Measurements from ENCODE around the gene ATL1.
A peak's percentile ranks its signal among the peaks of the same experiment; 100 is the strongest.

ATL1 gene

DNA sequence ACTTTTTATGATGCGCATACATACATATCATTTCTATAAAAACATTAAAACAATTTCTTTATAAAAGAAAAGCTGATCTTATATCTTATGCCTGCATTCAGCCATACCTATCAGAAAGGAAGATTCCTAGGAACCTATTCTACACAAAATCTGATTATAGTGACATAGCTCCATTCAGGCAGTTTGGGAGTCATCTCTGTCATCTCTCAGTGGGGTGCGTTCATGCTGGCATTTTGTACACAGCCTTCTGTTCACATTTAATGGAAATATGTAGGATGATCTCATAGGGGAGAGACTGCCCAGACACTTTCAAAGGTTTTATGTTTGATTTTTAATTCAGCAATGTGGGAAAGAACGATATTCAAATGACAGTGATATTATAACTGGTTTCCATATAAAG is 52.9 kb downstream of the ATL1 start:
- no peak for TF ChIP-seq TARDBP (IDR thresholded peaks at IDR 0.05)
- no peak for TF ChIP-seq FOXA1 (IDR thresholded peaks at IDR 0.05)
- no peak for TF ChIP-seq PKNOX1 (IDR thresholded peaks at IDR 0.05)
- TF ChIP-seq L3MBTL2 (conservative IDR thresholded peaks at IDR 0.05), result no peak
- TF ChIP-seq ELF4 (IDR thresholded peaks at IDR 0.05), result no peak
- no peak for TF ChIP-seq HDGF (IDR thresholded peaks at IDR 0.05; ENCODE audit: borderline replicate concordance)
- no peak for TF ChIP-seq SP1 (IDR thresholded peaks at IDR 0.05)
- no peak for TF ChIP-seq ZNF384 (IDR thresholded peaks at IDR 0.05)
- TF ChIP-seq ARNT (IDR thresholded peaks at IDR 0.05), result no peak
- no peak for TF ChIP-seq BHLHE40 (IDR thresholded peaks at IDR 0.05; ENCODE audit: borderline replicate concordance)
- ChIA-PET CTCF (no interaction called here), POLR2A (no interaction called here)
- DNase-seq (ENCODE audit: extremely low spot score), result no peak

DNA sequence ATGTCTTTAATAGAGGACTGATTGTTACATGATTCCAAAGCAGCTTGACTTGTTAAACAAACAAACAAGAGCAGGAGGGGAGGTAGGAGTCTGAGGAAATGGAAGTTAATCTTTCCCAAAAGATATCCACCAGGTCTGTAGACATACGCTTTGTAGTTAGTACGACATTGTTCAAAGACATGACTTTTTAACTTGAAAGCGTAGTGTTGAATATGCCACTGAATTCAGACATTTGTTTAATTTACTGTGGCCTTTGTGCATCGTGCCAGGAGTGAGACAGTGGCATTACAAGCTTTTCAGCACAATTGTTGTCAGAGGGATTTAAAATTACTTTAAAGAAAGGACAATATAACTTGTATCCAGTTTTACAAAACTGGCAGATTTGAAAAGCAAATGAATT is 55.1 kb downstream of the ATL1 start:
- no peak for DNase-seq (ENCODE audit: extremely low spot score)
- TF ChIP-seq LEF1 (IDR thresholded peaks at IDR 0.05; ENCODE audit: borderline replicate concordance) (no peak), ELF4 (IDR thresholded peaks at IDR 0.05) (no peak), FOXK2 (IDR thresholded peaks at IDR 0.05) (no peak), ZNF384 (IDR thresholded peaks at IDR 0.05) (no peak), FOXM1 (IDR thresholded peaks at IDR 0.05; ENCODE audit: borderline replicate concordance) (no peak), FOXA1 (IDR thresholded peaks at IDR 0.05) (no peak), ARNT (IDR thresholded peaks at IDR 0.05) (no peak), TARDBP (IDR thresholded peaks at IDR 0.05) (no peak), SUZ12 (IDR thresholded peaks at IDR 0.05) (no peak), NFRKB (IDR thresholded peaks at IDR 0.05) (no peak)
- ChIA-PET CTCF (no interaction called here), POLR2A (interaction anchor here (0.9 kb wide), 1 partner anchor 53 kb away, joined by 3 read pairs; the partner anchor contains the start of gene SAV1)

DNA sequence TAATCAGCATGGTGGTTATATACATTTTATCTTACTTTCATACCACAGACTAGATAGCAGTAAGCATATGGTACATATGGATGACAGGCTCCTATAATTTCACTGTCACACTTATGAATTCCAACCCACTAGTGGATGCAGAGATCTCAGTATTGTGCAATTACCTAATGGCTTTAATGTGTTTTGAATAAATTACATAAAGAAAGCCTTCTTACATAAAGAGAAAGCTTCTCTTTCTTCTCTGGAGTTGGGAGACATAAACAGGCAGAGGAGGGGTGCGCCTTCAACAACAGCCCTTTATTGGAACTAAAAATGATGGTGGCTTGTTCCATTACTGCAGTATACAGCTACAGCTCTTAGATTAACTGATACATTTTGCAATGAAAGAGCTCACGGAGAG is 55.6 kb downstream of the ATL1 start:
- TF ChIP-seq SP1 (IDR thresholded peaks at IDR 0.05) (no peak), ZNF384 (IDR thresholded peaks at IDR 0.05) (no peak), PKNOX1 (IDR thresholded peaks at IDR 0.05) (no peak), FOXK2 (IDR thresholded peaks at IDR 0.05) (no peak), LEF1 (IDR thresholded peaks at IDR 0.05; ENCODE audit: borderline replicate concordance) (no peak), ELF4 (IDR thresholded peaks at IDR 0.05) (no peak), CTBP1 (IDR thresholded peaks at IDR 0.05; ENCODE audit: borderline replicate concordance) (no peak), ARNT (IDR thresholded peaks at IDR 0.05) (no peak), TARDBP (IDR thresholded peaks at IDR 0.05) (no peak), BHLHE40 (IDR thresholded peaks at IDR 0.05; ENCODE audit: borderline replicate concordance) (no peak), HDGF (IDR thresholded peaks at IDR 0.05; ENCODE audit: borderline replicate concordance) (no peak), NFRKB (IDR thresholded peaks at IDR 0.05) (no peak), SUZ12 (IDR thresholded peaks at IDR 0.05) (no peak), FOXA1 (IDR thresholded peaks at IDR 0.05) (no peak), FOXM1 (IDR thresholded peaks at IDR 0.05; ENCODE audit: borderline replicate concordance) (no peak), L3MBTL2 (conservative IDR thresholded peaks at IDR 0.05) (no peak)
- CTCF ChIA-PET, result interaction anchor here (0.6 to 0.7 kb wide), 2 partner anchors 91 to 165 kb away, joined by 3 read pairs; no protein-coding TSS in a partner anchor
- POLR2A ChIA-PET, result interaction anchor here (0.9 kb wide), 1 partner anchor 53 kb away, joined by 3 read pairs; the partner anchor contains the start of gene SAV1
- DNase-seq (ENCODE audit: extremely low spot score), result no peak

DNA sequence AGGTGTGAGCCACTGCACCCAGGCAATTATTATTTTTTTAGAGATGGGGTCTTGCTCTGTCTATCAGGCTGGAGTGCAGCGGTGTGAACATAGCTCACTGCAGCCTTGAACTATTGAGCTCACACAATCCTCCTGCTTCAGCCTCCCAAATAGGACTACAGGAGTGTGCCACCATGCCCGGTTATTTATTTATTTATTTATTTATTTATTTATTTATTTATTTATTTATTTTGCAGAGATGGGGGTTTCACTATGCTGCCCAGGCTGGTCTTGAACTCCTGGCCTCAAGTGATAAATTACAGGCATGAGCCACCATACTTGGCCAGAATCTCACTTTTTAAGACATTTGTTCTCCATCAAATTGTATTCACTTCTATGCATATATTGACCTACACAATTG is 56.3 kb downstream of the ATL1 start:
- TF ChIP-seq SUZ12 (IDR thresholded peaks at IDR 0.05), result no peak
- TF ChIP-seq ELF4 (IDR thresholded peaks at IDR 0.05), result no peak
- TF ChIP-seq FOXM1 (IDR thresholded peaks at IDR 0.05; ENCODE audit: borderline replicate concordance), result no peak
- no peak for DNase-seq (ENCODE audit: extremely low spot score)
- ChIA-PET POLR2A (interaction anchor here (0.6 to 0.9 kb wide), 2 partner anchors 52 to 155 kb away, joined by 3 read pairs; partner anchors contain the start of gene SAV1), CTCF (interaction anchor here (0.6 to 2.1 kb wide), 7 partner anchors 16 to 470 kb away, joined by 3 to 11 read pairs (median 4); partner anchors contain the start of gene SAV1)

- ChIA-PET CTCF (interaction anchor here (0.5 to 1.8 kb wide), 6 partner anchors 9 to 216 kb away, joined by 3 to 6 read pairs (median 4); no protein-coding TSS in a partner anchor), POLR2A (no interaction called here)
- TF ChIP-seq FOXA1 (IDR thresholded peaks at IDR 0.05) (no peak), NFRKB (IDR thresholded peaks at IDR 0.05) (no peak), PKNOX1 (IDR thresholded peaks at IDR 0.05) (peak; percentile 19; the same call in 1 of the 2 replicates)
- DNase-seq (ENCODE audit: extremely low spot score), result peak; percentile 44
Observed at GRCh38 chr14:50619569-50620141, 59.7 kb downstream of the ATL1 start.

GRCh38 chr14:50620341-50620740 is 60.4 kb downstream of the ATL1 start:
- TF ChIP-seq FOXK2 (IDR thresholded peaks at IDR 0.05) (no peak), SUZ12 (IDR thresholded peaks at IDR 0.05) (no peak), NFRKB (IDR thresholded peaks at IDR 0.05) (no peak), ELF4 (IDR thresholded peaks at IDR 0.05) (no peak), CTBP1 (IDR thresholded peaks at IDR 0.05; ENCODE audit: borderline replicate concordance) (no peak), LEF1 (IDR thresholded peaks at IDR 0.05; ENCODE audit: borderline replicate concordance) (no peak), ARNT (IDR thresholded peaks at IDR 0.05) (no peak), TARDBP (IDR thresholded peaks at IDR 0.05) (no peak), HDGF (IDR thresholded peaks at IDR 0.05; ENCODE audit: borderline replicate concordance) (no peak), ZNF384 (IDR thresholded peaks at IDR 0.05) (no peak), BHLHE40 (IDR thresholded peaks at IDR 0.05; ENCODE audit: borderline replicate concordance) (no peak), PKNOX1 (IDR thresholded peaks at IDR 0.05) (no peak), L3MBTL2 (conservative IDR thresholded peaks at IDR 0.05) (no peak), FOXM1 (IDR thresholded peaks at IDR 0.05; ENCODE audit: borderline replicate concordance) (no peak), SP1 (IDR thresholded peaks at IDR 0.05) (no peak), FOXA1 (IDR thresholded peaks at IDR 0.05) (no peak)
- ChIA-PET POLR2A (no interaction called here), CTCF (interaction anchor here (0.6 to 1.8 kb wide), 4 partner anchors 8 to 156 kb away, joined by 3 to 6 read pairs (median 4); no protein-coding TSS in a partner anchor)
- DNase-seq (ENCODE audit: extremely low spot score), result no peak

Data from HEK293T (cell line).